Tibial artery (tissue), 4 donors: ENCODE results near the gene HID1.

Experiments
- DNase-seq, 2 donors: peaks; one replicate each; pipeline ENCODE4 v3.0.0-alpha.2; 2019
- H3K27ac ChIP-seq, 2 donors: fragments of 200-600 bp; sonication (generic) in 1 of 2; 1 replicate in 1 of 2; 2 replicates in 1 of 2; pipeline ENCODE4 v1.5.1; 2018 to 2019; ENCODE audit warnings: mild to moderate bottlenecking in 1 of 2
- H3K27me3 ChIP-seq, 2 donors: fragments of 200-600 bp; sonication (generic) in 1 of 2; one replicate each; pipeline versions ENCODE4 v1.5.1 to v1.6.0; 2016 to 2019
- H3K36me3 ChIP-seq, 3 donors: fragments of 200-600 bp; sonication (generic) in 2 of 3; one replicate each; pipeline ENCODE4 v1.5.1; 2016 to 2019; ENCODE audit warnings: mild to moderate bottlenecking in 2 of 3
- H3K4me1 ChIP-seq, 4 donors: fragments of 200-600 bp; sonication (generic) in 2 of 4; 1 replicate in 3 of 4; 2 replicates in 1 of 4; pipeline ENCODE4 v1.5.1; 2016 to 2019
- H3K4me3 ChIP-seq, 2 donors: fragments of 200-600 bp; sonication (generic) in 1 of 2; 1 replicate in 1 of 2; 2 replicates in 1 of 2; pipeline ENCODE4 v1.5.1; 2018 to 2019; ENCODE audit warnings: mild to moderate bottlenecking in 2 of 2
- H3K9me3 ChIP-seq, 3 donors: fragments of 200-600 bp; sonication (generic) in 1 of 3; one replicate each; pipeline ENCODE4 v1.5.1; 2016 to 2019
- CTCF ChIP-seq, 2 experiments: fragments of 200-600 bp in 1 of 2; fragments of 450-650 bp in 1 of 2; IDR thresholded peaks; one replicate each; pipeline ENCODE4 v1.5.1; 2017 to 2019; ENCODE audit warnings: antibody characterized with exemption in 2 of 2, mild to moderate bottlenecking in 1 of 2, moderate library complexity in 1 of 2
- intact Hi-C: fragments of 100-400 bp; cut with DNase I; formaldehyde crosslinking; loops from one replicate; pipeline ENCODE4 v1.15.0; 2023; ENCODE audit warnings: low total_unique reads

HID1 gene

GRCh38 chr17:75012346-75013091, 40.0 kb upstream of the HID1 start, which contains the start of gene MRPL58:
Gene MRPL58 (plus strand): TSS chr17:75012670. CDS start chr17:75012687, 17 bp downstream.
- TF ChIP-seq CTCF (IDR thresholded peaks at IDR 0.05): peak; percentile 54 to 55
- no peaks in the 10 kb centered on the region for H3K27me3 ChIP-seq
- peaks cover 0 to 25% (median 15%) of the 10 kb centered on the region in 4 donors for H3K4me1 ChIP-seq
- peaks cover 0 to 14% (median 7%) of the 10 kb centered on the region in 3 donors for H3K36me3 ChIP-seq
- H3K9me3 ChIP-seq: no peaks in the 10 kb centered on the region
- peak within 1 kb of the TSS; percentile 85 to 87 for H3K27ac ChIP-seq
- intact Hi-C loops: loop anchor here (5.0 kb wide), 1 partner anchor 50 kb away; no protein-coding TSS in a partner anchor
- peak; percentile 69 to 85 for DNase-seq
- H3K4me3 ChIP-seq: peak within 1 kb of the TSS; percentile 89 to 93

- DNase-seq: no peak
- Histone ChIP-seq H3K4me1 (peaks cover 0 to 25% (median 15%) of the 10 kb centered on the region in 4 donors), H3K4me3 (peak overlapping the region; percentile 89 to 93), H3K36me3 (peaks cover 0 to 9% (median 7%) of the 10 kb centered on the region in 3 donors), H3K27ac (peak overlapping the region; percentile 85 to 87), H3K27me3 (no peaks in the 10 kb centered on the region), H3K9me3 (no peaks in the 10 kb centered on the region)
- intact Hi-C loops: loop anchor here (5.0 kb wide), 1 partner anchor 50 kb away; no protein-coding TSS in a partner anchor
- TF ChIP-seq CTCF (IDR thresholded peaks at IDR 0.05): no peak
Observed at GRCh38 chr17:75012096-75012345, 39.5 kb upstream of the HID1 start.

GRCh38 chr17:75011401-75012095, 39.0 kb upstream of the HID1 start:
- H3K27ac ChIP-seq: peak overlapping the region; percentile 85 to 87
- no peak for TF ChIP-seq CTCF (IDR thresholded peaks at IDR 0.05)
- no peaks in the 10 kb centered on the region for H3K27me3 ChIP-seq
- intact Hi-C loops: loop anchor here (5.0 kb wide), 1 partner anchor 49 kb away; no protein-coding TSS in a partner anchor
- H3K4me3 ChIP-seq: peak overlapping the region; percentile 89 to 93
- peaks cover 0 to 25% (median 15%) of the 10 kb centered on the region in 4 donors for H3K4me1 ChIP-seq
- no peaks in the 10 kb centered on the region for H3K9me3 ChIP-seq
- DNase-seq: peak; percentile 70 to 78
- H3K36me3 ChIP-seq: peaks cover 0 to 4% (median 2%) of the 10 kb centered on the region in 3 donors

- H3K36me3 ChIP-seq: no peaks in the 10 kb centered on the region
- no peak for TF ChIP-seq CTCF (IDR thresholded peaks at IDR 0.05)
- no peaks in the 10 kb centered on the region for H3K27me3 ChIP-seq
- intact Hi-C loops: loop anchor here (5.0 kb wide), 1 partner anchor 49 kb away; no protein-coding TSS in a partner anchor
- peak in 1 of 2 donors; percentile 27 for DNase-seq
- no peak overlapping the region for H3K4me3 ChIP-seq
- peaks cover 0 to 25% (median 15%) of the 10 kb centered on the region in 4 donors for H3K4me1 ChIP-seq
- H3K27ac ChIP-seq: peak overlapping the region in 1 of 2 donors; percentile 87
- no peaks in the 10 kb centered on the region for H3K9me3 ChIP-seq
Observed at GRCh38 chr17:75010683-75011400, 38.3 kb upstream of the HID1 start.

- Histone ChIP-seq H3K9me3 (no peaks in the 10 kb centered on the region), H3K36me3 (peaks cover 0 to 12% (median 0%) of the 10 kb centered on the region in 3 donors), H3K27me3 (no peaks in the 10 kb centered on the region), H3K4me1 (peaks cover 0 to 25% (median 15%) of the 10 kb centered on the region in 4 donors), H3K4me3 (no peak overlapping the region), H3K27ac (no peak overlapping the region)
- TF ChIP-seq CTCF (IDR thresholded peaks at IDR 0.05): no peak
- DNase-seq: no peak
- intact Hi-C loops: no loop called here
Observed at GRCh38 chr17:75009139-75009724, 36.7 kb upstream of the HID1 start.
